Adrenal gland (tissue), 12 donors: ENCODE data around the gene NIM1K. TPM values are rescaled to one million over a fixed set of nuclear protein-coding genes. Genes with fewer than 3 reads are reported as not detected.

Source experiments
- DNase-seq, 7 donors: peaks; one replicate each; pipeline ENCODE4 v3.0.0-alpha.2; 2019 to 2020
- H3K27ac ChIP-seq, 5 donors: fragments of 200-600 bp; sonication (generic) in 4 of 5; 1 replicate in 3 of 5; 2 replicates in 2 of 5; pipeline versions ENCODE4 v1.5.1 to v1.8.0; 2016 to 2020; ENCODE audit warnings: mild to moderate bottlenecking in 1 of 5
- H3K27me3 ChIP-seq: fragments of 200-600 bp; 2 replicates; pipeline ENCODE4 v1.8.0; 2021
- H3K36me3 ChIP-seq, 2 donors: fragments of 200-600 bp; replicated peaks in 1 of 2; 1 replicate in 1 of 2; 2 replicates in 1 of 2; pipeline versions ENCODE4 v1.5.1 to v1.8.0; 2018 to 2022
- H3K4me1 ChIP-seq, 2 donors: fragments of 200-600 bp; replicated peaks in 1 of 2; 1 replicate in 1 of 2; 2 replicates in 1 of 2; pipeline versions ENCODE4 v1.5.1 to v1.8.0; 2018 to 2021
- H3K4me3 ChIP-seq, 4 donors: fragments of 200-600 bp; sonication (generic) in 3 of 4; one replicate each; pipeline ENCODE4 v1.5.1; 2016 to 2018
- H3K9me3 ChIP-seq, 3 donors: fragments of 200-600 bp; sonication (generic) in 1 of 3; replicated peaks in 1 of 3; 1 replicate in 2 of 3; 2 replicates in 1 of 3; pipeline versions ENCODE4 v1.5.1 to v1.8.0; 2016 to 2021
- CTCF ChIP-seq, 6 experiments: fragments of 450-650 bp in 4 of 6; fragments of 200-600 bp in 2 of 6; sonication (generic) in 1 of 6; IDR thresholded peaks; 1 replicate in 5 of 6; 2 replicates in 1 of 6; pipeline versions ENCODE4 v1.5.1 to v1.8.0; 2016 to 2021; ENCODE audit warnings: antibody characterized with exemption in 6 of 6, mild to moderate bottlenecking in 2 of 6, moderate library complexity in 1 of 6
- POLR2A ChIP-seq, 2 donors: fragments of 450-650 bp; IDR thresholded peaks; one replicate each; pipeline ENCODE4 v1.6.1; 2017; ENCODE audit warnings: antibody characterized with exemption in 2 of 2, mild to moderate bottlenecking in 2 of 2, moderate library complexity in 1 of 2
- WGBS, 4 donors: extraction: QIAGEN DNeasy Blood & Tissue Kit in 2 of 4; methylation state at CpG; one replicate each; pipeline versions ENCODE4 v1.1.5 to v1.1.7; 2013 to 2017; 5-methylcytosine and 5-hydroxymethylcytosine counted together
- intact Hi-C, 2 donors: fragments of 100-400 bp; cut with DNase I; formaldehyde crosslinking; loops; one replicate each; pipeline versions ENCODE4 v1.14.1 to v1.15.0; 2022 to 2023
- polyA plus RNA-seq, 3 donors: library from polyadenylated mRNA; stranded (reverse); fragments of 200-250 nt in 2 of 3; fragments of 350-450 nt in 1 of 3; fragmentation: Illumina TruSeq in 1 of 3; extraction: RNeasy Lipid Tissue Mini Kit (QIAGEN cat#74804) in 1 of 3; gene quantifications; one replicate each; pipeline ENCODE4 v1.2.3, GENCODE V29; 2013 to 2014
- total RNA-seq, 9 donors: library from RNA; depleted of rRNA in 4 of 9; stranded (reverse); fragments of >200 nt in 4 of 9; fragments of 120-200 nt in 1 of 9; fragmentation: NEBNext Ultra II Directional in 1 of 9; extraction: Animal tissue kit (Norgen Biotek cat#: 25700) in 1 of 9; gene quantifications; one replicate each; pipeline versions ENCODE4 v1.1.0 to v1.2.4, GENCODE V29; 2013 to 2023
- donor health status: healthy with polysubstance abuse.
- donor health status: Bipolar disorder and iron deficiency.
- donor health status: DM: yes; HTN: yes; CAD: no.
- donor health status: DM: no; HTN: no; CAD: no.
- donor health status: DM: no; HTN: no; CAD: no.
- donor health status: DM: yes; HTN: yes; CAD: no.

Gene NIM1K
- total and polyA plus RNA-seq, 12 donors, result 0.18 to 3.9 (median 1.1) TPM

DNA sequence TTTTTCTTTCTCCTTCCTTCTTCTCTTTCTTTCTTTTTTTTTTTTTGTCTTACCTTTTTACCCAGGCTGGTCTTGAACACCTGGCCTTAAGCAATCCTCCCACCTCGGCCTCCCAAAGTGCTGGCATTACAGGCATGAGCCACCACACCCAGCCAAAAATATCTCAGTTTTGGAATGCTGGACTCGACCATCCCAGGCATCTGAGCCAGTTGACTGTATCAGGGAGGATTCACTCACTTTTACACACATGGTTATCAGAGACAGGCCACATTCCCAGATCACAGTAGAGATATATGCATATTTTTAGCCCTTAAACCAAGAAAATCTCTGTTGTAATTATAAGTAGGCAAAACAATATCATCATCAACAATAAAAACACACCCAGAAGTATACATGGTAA lies 21.9 kb downstream of the NIM1K start:
- DNase-seq, result no peak
- TF ChIP-seq POLR2A (IDR thresholded peaks at IDR 0.05) (no peak), CTCF (IDR thresholded peaks at IDR 0.05) (no peak)
- no peaks in the 10 kb centered on the region for H3K4me1 ChIP-seq
- intact Hi-C loops, result no loop called here
- H3K27me3 ChIP-seq, result no peaks in the 10 kb centered on the region
- no peaks in the 10 kb centered on the region for H3K36me3 ChIP-seq
- 72 to 76% (median 75%) methylated on average over 2 of the region's 2 CpGs for WGBS, 4 donors
- no peak overlapping the region for H3K27ac ChIP-seq
- no peak overlapping the region for H3K4me3 ChIP-seq
- no peaks in the 10 kb centered on the region for H3K9me3 ChIP-seq

DNA sequence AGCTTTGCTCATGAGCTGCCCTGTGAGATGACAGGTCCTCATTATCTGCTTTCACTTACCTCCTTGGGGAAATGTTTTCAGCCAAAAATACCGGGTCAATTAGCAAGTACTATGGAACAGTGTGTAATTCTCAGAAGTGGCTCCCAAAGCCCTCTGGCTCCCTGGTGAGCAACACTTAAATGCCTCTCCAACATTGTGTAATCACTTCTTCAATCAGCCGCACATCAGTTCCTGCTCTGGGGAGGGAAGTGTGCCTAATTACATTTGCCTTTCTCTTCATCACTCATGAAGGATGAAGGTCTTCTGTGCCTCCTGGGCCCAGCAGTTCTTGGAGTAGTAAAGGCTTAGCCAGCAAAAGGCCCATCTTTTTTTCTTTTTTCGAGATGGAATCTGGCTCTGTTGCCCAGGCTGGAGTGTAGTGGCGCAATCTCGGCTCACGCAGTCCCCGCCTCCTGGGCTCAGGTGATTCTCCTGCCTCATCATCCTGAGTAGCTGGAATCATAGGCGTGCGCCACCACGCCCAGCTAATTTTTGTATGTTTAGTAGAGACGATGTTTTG lies 23.1 kb downstream of the NIM1K start:
- no peaks in the 10 kb centered on the region for H3K36me3 ChIP-seq
- H3K27me3 ChIP-seq, result no peaks in the 10 kb centered on the region
- intact Hi-C loops, result no loop called here
- H3K4me3 ChIP-seq, result no peak overlapping the region
- no peak for DNase-seq
- 87 to 90% (median 89%) methylated on average over 11 of the region's 11 CpGs for WGBS, 4 donors
- no peak for TF ChIP-seq CTCF (IDR thresholded peaks at IDR 0.05)
- no peak for TF ChIP-seq POLR2A (IDR thresholded peaks at IDR 0.05)
- H3K4me1 ChIP-seq, result no peaks in the 10 kb centered on the region
- H3K9me3 ChIP-seq, result no peaks in the 10 kb centered on the region
- no peak overlapping the region for H3K27ac ChIP-seq

GRCh38 chr5:43216941-43217340 lies 24.9 kb downstream of the NIM1K start:
- no peaks in the 10 kb centered on the region for H3K9me3 ChIP-seq
- H3K36me3 ChIP-seq, result no peaks in the 10 kb centered on the region
- WGBS, 4 donors, result 70 to 89% (median 73%) methylated on average over 2 of the region's 2 CpGs
- H3K27ac ChIP-seq, result no peak overlapping the region
- no peak overlapping the region for H3K4me3 ChIP-seq
- intact Hi-C loops, result no loop called here
- H3K4me1 ChIP-seq, result no peaks in the 10 kb centered on the region
- DNase-seq, result no peak
- TF ChIP-seq CTCF (IDR thresholded peaks at IDR 0.05), result no peak
- no peak for TF ChIP-seq POLR2A (IDR thresholded peaks at IDR 0.05)
- H3K27me3 ChIP-seq, result no peaks in the 10 kb centered on the region

DNA sequence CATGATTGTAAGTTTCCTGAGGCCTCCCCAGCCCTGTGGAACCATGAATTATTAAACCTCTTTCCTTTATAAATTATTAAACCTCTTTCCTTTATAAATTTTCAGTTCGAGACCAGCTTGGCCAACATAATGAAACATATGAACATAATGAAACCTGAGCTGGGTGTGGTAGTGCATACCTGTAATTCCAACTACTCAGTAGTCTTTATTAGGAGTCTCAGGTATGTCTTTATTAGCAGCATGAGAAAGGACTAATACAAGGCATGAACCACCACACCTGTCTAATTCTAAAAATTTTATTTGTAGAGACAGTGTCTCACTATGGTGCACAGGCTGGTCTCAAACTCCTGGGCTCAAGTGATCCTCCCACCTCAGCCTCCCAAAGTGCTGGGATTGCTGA lies 27.1 kb downstream of the NIM1K start:
- 88 to 100% (median 92%) methylated on average over 1 of the region's 1 CpG for WGBS, 4 donors
- Histone ChIP-seq H3K27ac (no peak overlapping the region), H3K27me3 (no peaks in the 10 kb centered on the region), H3K4me1 (no peaks in the 10 kb centered on the region), H3K36me3 (no peaks in the 10 kb centered on the region), H3K9me3 (no peaks in the 10 kb centered on the region), H3K4me3 (no peak overlapping the region)
- intact Hi-C loops, result no loop called here
- no peak for TF ChIP-seq POLR2A (IDR thresholded peaks at IDR 0.05)
- TF ChIP-seq CTCF (IDR thresholded peaks at IDR 0.05), result no peak
- no peak for DNase-seq
